Measurements from ENCODE around the gene KLHL3.

KLHL3 gene

GRCh38 chr5:137741718-137742117 lies 5.8 kb upstream of the KLHL3 start:
- DNase-seq (ENCODE audit: insufficient read length, low spot score) (no peak), FAIRE-seq (no peak)
- no peak for TF ChIP-seq CTCF (IDR thresholded peaks at IDR 0.05; ENCODE audit: insufficient read depth, missing control alignments)

DNA sequence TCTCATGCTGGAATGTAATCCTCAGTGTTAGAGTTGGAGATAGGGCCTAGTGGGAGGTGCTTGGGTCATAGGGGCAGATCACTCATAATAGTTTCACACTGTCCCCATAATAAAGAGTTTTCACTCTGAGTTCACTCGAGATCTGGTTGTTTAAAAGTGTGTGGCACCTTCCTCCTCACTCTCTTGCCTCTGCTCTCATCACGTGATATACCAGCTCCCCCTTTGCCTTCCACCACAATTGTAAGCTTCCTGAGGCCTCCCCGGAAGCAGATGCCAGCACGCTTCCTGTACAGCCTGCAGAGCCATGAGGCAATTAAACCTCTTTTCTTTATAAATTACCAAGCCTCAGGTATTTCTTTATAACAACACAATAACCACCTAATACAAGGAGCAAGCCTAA lies 3.8 kb upstream of the KLHL3 start:
- TF ChIP-seq CTCF (IDR thresholded peaks at IDR 0.05; ENCODE audit: insufficient read depth, missing control alignments): no peak

GRCh38 chr5:137738947-137739346 lies 3.1 kb upstream of the KLHL3 start:
- DNase-seq (ENCODE audit: insufficient read length, low spot score): no peak
- FAIRE-seq: no peak
- no peak for TF ChIP-seq CTCF (IDR thresholded peaks at IDR 0.05; ENCODE audit: insufficient read depth, missing control alignments)

More for the DNA sequence above, 3.8 kb upstream of the KLHL3 start:
- no peak for DNase-seq (ENCODE audit: insufficient read length, low spot score)
- FAIRE-seq: no peak

GRCh38 chr5:137737349-137738131 lies 1.7 kb upstream of the KLHL3 start:
- FAIRE-seq (no peak), DNase-seq (ENCODE audit: insufficient read length, low spot score) (no peak)
- no peak for TF ChIP-seq CTCF (IDR thresholded peaks at IDR 0.05; ENCODE audit: insufficient read depth, missing control alignments)

DNA sequence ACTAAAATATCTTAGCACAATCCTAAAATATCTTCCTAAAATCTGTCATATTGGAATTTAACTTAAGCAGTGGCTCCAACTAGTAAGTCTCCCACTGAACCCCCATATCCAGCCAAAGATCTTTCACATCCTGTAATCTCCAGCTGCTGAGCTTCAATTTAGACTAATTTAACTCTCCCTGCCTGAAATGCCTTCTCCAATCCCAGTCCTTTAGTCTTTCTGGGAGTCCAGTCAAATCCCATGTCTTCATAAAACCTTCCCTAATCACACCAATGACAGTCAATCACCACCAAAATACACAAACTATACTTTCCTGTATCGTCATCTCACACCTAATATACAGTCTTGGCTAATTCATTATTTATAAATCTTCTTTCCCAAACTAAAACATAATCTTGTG lies 607 bp upstream of the KLHL3 start:
- FAIRE-seq: no peak

DNA sequence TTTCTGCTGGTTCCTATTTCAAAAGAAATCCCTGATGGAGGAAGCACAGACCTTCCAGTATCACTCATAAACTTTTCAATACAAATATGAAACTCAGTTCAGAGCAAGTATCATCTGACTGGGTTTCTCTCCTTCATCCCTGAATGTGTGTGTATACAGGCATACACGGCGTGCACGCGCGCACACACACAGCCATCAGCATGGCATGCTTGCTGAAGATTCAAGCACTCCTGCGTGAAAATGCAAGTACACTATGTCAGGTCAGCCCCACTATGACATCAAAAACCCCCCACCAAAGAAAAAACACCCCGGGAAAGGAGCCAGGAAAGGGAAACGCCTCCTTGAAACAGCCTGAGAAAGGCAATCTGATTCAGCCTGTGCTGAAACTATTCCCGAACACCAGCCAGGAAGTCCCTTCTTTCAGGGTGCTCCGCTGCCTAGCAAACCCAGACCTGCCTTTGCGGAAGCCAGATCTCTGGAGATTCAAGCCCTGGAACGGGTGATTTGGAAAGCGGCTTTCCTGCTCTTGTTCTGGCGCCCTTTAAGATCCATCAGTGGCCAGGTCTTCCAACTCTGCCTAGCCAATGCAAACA lies 831 bp downstream of the KLHL3 start:
- FAIRE-seq: no peak

More for the DNA sequence above, 607 bp upstream of the KLHL3 start:
- TF ChIP-seq CTCF (IDR thresholded peaks at IDR 0.05; ENCODE audit: insufficient read depth, missing control alignments): no peak
- DNase-seq (ENCODE audit: insufficient read length, low spot score): no peak

More for the DNA sequence above, 831 bp downstream of the KLHL3 start:
- no peak for TF ChIP-seq CTCF (IDR thresholded peaks at IDR 0.05; ENCODE audit: insufficient read depth, missing control alignments)
- no peak for DNase-seq (ENCODE audit: insufficient read length, low spot score)

Measured in D721Med (cell line).